ENCODE data around the gene PTGDS. TPM values are rescaled to one million over a fixed set of nuclear protein-coding genes. Genes with fewer than 3 reads are reported as not detected.

The PTGDS gene
- total and polyA plus RNA-seq, 2 donors (not counting 1 experiment from before 2014, with no cell fraction given), result 0.13 TPM; not detected in 1

DNA sequence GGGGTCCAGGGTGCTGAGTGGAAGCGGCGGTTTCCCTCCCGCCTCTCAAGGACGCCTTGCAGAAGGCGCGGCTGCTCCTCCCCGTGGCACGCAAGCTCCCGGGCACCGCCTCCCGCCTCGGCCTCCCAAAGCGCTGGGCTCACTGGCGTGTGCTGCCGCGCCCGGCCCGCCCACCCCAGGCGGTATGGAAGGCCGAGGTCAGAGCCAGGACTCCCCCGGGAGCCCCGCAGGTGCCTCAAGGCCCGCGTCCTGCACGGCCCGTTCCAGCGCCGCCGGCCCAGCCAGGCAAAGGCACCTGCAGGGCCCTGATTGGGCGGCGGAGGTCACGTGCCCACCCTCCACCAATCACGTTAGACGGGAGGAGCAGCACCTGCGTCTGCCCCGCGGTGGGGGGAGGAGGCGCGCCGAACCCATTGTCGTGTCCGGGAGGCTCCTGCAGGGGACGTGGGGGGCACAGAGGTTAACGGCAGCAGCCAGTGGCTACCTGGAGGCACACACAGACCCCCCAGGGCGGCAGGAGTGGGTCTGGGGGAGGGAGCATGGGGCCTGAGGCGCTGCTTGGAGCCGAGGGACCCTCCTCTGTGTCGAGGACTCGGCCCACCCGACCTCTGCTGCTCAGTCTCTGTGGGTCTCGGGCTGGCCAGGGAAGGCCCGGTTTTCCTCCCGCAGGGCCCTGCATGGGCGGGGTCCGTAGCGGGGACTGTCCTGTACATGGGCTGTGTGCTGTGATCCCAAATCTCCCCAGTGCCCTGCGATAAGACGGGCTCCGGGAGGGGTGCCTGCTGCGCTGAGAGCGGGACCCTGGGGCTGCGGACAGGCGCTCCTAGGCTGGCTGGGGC is 27.3 kb upstream of the PTGDS start:
- peak overlapping the region; percentile 92 for H3K27ac Mint-ChIP-seq
- no peaks in the 10 kb centered on the region for H3K27me3 Mint-ChIP-seq
- intact Hi-C loops (cut with micrococcal nuclease), result loop anchor here (1.0 kb wide), 1 partner anchor 75 kb away; no protein-coding TSS in a partner anchor
- H3K9me3 ChIP-seq (ENCODE audit: control extremely low read depth in 1 of 3, control insufficient read depth in 2 of 3, insufficient read depth in 1 of 3, low read length in 2 of 3), result no peaks in the 10 kb centered on the region
- ChIA-PET CTCF (interaction anchor here (1.0 kb wide), 3 partner anchors 79 to 85 kb away, joined by 3 to 5 read pairs (median 4); partner anchors contain the start of gene FUT7), POLR2A (interaction anchor here (0.7 kb wide), 3 partner anchors 11 to 724 kb away, joined by 3 read pairs; no protein-coding TSS in a partner anchor)
- H3K4me1 ChIP-seq (ENCODE audit: control insufficient read depth in 2 of 2, insufficient read depth in 2 of 2, low read length in 2 of 2), result peaks cover 10 to 15% of the 10 kb centered on the region in 2 donors
- TF ChIP-seq, protein P1, sequence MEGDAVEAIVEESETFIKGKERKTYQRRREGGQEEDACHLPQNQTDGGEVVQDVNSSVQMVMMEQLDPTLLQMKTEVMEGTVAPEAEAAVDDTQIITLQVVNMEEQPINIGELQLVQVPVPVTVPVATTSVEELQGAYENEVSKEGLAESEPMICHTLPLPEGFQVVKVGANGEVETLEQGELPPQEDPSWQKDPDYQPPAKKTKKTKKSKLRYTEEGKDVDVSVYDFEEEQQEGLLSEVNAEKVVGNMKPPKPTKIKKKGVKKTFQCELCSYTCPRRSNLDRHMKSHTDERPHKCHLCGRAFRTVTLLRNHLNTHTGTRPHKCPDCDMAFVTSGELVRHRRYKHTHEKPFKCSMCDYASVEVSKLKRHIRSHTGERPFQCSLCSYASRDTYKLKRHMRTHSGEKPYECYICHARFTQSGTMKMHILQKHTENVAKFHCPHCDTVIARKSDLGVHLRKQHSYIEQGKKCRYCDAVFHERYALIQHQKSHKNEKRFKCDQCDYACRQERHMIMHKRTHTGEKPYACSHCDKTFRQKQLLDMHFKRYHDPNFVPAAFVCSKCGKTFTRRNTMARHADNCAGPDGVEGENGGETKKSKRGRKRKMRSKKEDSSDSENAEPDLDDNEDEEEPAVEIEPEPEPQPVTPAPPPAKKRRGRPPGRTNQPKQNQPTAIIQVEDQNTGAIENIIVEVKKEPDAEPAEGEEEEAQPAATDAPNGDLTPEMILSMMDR (IDR thresholded peaks at IDR 0.05), result peak; percentile 36
- TF ChIP-seq EZH2 (IDR thresholded peaks at IDR 0.05; ENCODE audit: borderline replicate concordance, insufficient read depth, low read depth, low read length, poor library complexity, severe bottlenecking), result no peak
- ATAC-seq (ENCODE audit: low read depth), result peak; percentile 95
- 7% methylated on average over 61 of the region's 63 CpGs for WGBS (ENCODE audit: insufficient coverage)
- DNase-seq, result peak; percentile 97
- H3K27ac ChIP-seq (ENCODE audit: low read length in 2 of 2), result peak overlapping the region; percentile 41 to 72
- no peaks in the 10 kb centered on the region for H3K27me3 ChIP-seq (replicated peaks in 1 of 4; ENCODE audit: control extremely low read depth in 1 of 4, control insufficient read depth in 3 of 4, insufficient read depth in 4 of 4, low read length in 3 of 4)
- peak overlapping the region; percentile 94 for H2AFZ ChIP-seq (ENCODE audit: insufficient read depth, low read depth, low read length, poor library complexity, severe bottlenecking)
- no peaks in the 10 kb centered on the region for H3K9me3 Mint-ChIP-seq (ENCODE audit: insufficient read depth)
- peaks cover 8% of the 10 kb centered on the region for H3K4me1 Mint-ChIP-seq
- H3K4me2 ChIP-seq (replicated peaks; ENCODE audit: low read depth, low read length, poor library complexity, severe bottlenecking), result peak overlapping the region; percentile 94
- H3K36me3 ChIP-seq (replicated peaks in 1 of 2; ENCODE audit: control extremely low read depth in 1 of 2, control insufficient read depth in 1 of 2, extremely low read depth in 1 of 2, insufficient read depth in 2 of 2, low read length in 1 of 2), result no peaks in the 10 kb centered on the region
- no peaks in the 10 kb centered on the region for H4K20me1 ChIP-seq (ENCODE audit: control insufficient read depth, insufficient read depth, low read length, poor library complexity, severe bottlenecking)
- peak overlapping the region; percentile 44 to 65 (median 58) for H3K4me3 ChIP-seq (ENCODE audit: control extremely low read depth in 1 of 5, extremely low read depth in 1 of 5, insufficient read depth in 1 of 5, low read depth in 2 of 5, low read length in 4 of 5)
- peak overlapping the region; percentile 66 for H3K9ac ChIP-seq (ENCODE audit: low read length)
- H3K79me2 ChIP-seq (ENCODE audit: control insufficient read depth, insufficient read depth, low read length), result no peaks in the 10 kb centered on the region
- H3K4me3 Mint-ChIP-seq, result peak overlapping the region; percentile 88

Data from B cell (primary cell).